NCI-H1930 (cell line): ENCODE measurements around the gene TBC1D22B.
"Not testable (repeated sequence)": the region's sequence is repeated elsewhere in the genome, so short reads cannot be mapped to it uniquely, and the experiment has no call there.

ENCODE experiments used
- DNase-seq, 2 experiments: peaks; one replicate each; lab custom pipeline; 2025; lab: John Stamatoyannopoulos, UW

TBC1D22B gene

DNA sequence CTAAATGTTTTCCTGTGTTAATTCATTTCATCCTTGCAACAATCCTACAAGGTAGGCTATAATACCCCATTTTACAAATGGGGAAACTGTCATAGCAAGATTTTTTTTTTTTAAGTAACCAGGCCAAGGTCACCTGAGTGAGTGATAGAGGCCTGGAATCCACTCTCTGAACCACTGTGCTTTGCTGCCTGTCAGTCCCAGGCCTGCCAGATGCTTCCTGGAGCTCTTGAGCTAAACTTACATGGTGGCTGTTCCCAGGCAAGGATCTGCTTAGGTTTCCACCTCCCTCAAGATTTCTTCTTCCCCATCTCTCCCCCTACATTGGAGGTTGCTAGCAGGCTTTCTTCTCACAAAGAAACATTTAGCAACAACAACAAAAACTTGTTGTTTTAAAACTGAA is 63.5 kb downstream of the TBC1D22B start:
- DNase-seq, result no peak

DNA sequence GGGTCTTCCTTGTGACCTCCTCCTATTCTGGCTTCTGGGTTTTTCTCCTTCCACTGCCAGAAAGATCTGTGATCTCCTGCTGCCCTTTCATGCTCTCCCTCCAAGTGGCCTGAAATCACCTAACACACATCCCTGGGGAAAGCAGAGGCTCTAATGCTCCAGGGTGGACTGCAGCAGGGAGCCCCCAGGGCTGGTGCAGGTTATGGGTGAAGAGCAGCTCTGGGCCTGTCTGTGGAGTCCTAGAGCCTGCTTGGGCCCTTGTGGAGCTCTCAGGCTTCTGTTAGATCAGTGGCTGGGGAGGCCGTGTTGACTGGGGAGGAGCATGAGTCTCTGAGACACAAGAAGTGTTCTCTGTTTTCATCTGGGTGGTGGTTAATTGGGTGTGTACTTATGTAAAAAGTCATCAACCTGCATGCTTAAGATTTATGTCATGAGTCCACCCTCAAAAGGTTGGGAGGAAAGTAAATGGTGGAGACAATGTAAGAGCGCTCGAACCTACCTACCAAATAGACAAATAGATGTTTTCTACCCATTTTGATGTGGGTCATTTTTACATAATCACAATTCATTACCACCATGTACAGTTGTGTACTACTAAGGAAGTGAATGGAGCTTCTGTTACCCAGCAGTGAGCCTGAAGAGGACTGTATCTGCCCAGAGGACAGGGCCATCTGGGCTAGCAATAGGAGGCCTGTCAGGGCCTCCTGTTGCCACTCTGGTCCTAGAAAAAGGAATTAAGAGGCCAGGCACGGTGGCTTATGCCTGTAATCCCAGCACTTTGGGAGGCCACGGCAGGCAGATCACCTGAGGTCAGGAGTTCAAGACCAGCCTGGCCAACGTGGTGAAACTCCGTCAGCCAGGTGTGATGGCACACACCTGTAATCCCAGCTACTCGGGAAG is 64.2 kb downstream of the TBC1D22B start:
- no peak for DNase-seq

DNA sequence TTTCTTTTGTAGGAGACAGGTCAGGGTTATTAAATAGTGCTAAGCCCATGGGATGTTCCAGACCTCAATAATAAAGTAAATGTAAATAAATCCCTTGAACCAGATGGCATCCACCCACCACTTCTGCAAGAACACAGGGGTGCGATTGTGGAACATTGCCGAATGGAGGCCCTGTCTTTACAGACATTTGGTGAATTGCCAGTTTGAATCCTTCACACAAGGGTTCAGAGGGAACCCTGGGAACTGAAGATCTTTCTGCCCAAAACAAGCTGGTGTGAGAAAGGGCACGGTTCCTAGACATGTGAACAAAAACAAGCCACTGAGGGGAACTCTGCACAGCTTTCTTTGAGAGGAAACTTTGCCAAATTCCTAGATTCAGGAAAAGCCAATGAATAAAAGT is 66.0 kb downstream of the TBC1D22B start:
- no peak for DNase-seq

DNA sequence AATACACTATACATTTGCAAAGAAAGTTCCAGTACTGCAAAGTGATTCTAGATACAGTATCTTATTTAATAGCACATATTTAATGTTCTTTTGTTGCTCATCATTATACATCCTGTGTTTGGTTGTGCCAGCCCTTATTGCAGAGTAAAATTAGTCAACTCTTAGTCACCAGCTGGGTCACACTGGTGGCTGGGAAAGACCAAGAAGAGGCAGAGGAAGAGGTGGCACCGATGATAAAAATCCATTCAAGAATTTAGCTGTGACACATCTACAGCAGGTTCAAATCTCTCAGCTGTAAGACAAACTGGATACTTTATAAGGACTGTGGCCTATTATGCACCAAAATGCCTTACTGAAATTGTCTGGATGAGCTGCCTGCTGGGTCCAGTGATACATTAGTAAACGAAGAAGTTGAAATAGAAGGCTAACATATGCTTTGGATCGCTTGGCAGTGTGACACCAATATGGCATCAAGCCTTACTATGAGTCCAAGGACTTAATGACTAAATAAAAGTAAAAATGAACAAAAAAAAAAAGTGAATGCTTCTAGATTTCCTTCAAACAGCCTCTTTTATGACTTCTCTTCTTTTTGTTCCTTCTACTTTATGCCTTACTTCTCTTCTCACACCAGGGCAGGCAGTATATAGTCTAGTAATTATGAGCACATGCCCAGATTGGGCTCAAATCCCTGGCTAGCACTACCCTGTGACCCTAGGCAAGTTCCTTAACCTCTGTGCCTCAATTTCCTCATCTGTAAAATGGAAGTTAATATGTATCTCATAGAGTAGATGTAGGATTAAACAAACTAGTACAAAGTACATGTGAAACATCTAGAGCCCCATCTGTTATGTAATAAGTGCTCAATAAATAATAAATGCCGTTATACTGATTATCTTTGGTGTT is 66.8 kb downstream of the TBC1D22B start:
- no peak for DNase-seq

DNA sequence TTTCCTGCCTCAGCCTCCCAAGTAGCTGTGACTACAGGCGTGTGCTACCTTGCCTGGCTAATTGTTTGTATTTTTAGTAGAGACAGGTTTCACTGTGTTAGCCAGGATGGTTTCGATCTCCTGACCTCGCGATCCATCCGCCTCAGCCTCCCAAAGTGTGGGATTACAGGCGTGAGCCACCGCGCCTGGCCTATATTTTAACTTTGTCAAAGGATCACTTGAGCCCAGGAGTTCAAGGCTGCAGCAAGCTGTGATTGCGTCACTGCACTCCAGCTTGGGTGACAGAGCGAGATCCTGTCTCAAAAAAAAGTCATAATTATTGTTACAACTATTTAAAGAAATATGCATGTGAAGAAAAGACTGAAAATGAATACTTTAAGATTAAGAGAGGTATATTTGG is 72.8 kb downstream of the TBC1D22B start:
- not testable (repeated sequence) for DNase-seq

DNA sequence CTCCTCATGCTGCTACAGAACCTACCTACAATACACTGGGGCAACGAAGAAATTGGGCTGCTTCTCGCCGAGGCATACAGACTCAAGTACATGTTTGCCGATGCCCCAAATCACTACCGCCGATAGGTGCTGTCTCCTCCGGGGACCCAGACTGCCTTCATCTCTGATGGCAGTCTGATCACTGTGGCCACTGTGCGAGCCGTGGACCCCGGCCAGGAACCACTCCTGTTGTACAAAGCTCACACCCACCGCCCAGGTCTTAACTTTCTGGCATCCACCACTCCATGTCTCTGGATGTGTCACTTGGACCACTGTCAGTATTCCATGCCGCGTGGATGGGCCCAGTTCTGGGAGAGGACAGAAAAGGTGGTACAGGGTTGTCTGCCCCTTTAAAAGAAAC is 73.5 kb downstream of the TBC1D22B start:
- no peak for DNase-seq

DNA sequence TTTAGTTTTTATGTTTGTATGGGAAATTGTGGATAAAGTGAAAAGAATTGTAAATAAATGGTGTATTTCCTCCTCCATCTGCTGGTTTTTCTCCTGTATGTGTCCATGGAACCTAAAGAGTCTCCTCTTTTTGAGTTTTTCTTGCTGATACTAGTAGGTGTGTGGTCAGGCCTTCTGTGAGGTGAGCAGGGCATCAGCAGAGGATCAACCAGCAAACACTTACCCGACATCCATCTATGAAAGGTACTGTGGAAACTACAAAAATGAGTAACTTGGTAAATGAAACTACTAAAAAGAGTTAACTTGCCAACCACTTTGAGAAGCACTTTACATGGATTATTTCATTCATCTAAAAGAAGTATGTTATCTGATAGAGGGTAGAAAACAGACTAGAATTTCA is 75.3 kb downstream of the TBC1D22B start:
- DNase-seq, result no peak

DNA sequence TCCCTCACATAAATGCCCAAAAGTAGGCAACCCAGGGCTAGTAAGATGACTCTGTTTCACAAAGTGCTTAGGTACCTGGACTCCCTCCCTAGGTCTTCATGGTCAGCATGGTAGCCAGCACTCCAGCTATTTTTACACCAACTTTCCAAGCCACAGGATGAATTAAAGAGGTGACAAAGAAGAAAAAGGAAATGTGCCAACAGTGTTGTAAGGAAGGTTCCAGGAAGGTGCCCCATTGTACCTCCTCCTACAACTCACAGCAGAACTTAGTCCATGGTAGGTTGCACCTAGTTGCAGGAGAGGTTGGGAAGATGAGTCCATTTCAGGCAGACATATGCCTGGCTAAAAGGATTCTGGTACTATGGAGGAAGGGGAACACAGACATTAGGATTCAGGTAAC is 76.5 kb downstream of the TBC1D22B start:
- no peak for DNase-seq

DNA sequence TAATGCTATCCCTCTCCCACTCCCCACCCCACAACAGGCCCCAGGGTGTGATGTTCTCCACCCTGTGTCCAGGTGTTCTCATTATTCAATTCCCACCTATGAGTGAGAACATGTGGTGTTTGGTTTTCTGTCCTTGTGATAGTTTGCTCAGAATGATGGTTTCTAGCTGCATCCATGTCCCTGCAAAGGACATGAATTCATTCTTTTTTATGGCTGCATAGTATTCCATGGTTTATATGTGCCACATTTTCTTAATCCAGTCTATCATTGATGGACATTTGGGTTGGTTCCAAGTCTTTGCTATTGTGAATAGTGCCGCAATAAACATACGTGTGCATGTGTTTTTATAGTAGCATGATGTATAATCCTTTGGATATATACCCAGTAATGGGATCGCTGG is 80.7 kb downstream of the TBC1D22B start:
- DNase-seq, result not testable (repeated sequence)

DNA sequence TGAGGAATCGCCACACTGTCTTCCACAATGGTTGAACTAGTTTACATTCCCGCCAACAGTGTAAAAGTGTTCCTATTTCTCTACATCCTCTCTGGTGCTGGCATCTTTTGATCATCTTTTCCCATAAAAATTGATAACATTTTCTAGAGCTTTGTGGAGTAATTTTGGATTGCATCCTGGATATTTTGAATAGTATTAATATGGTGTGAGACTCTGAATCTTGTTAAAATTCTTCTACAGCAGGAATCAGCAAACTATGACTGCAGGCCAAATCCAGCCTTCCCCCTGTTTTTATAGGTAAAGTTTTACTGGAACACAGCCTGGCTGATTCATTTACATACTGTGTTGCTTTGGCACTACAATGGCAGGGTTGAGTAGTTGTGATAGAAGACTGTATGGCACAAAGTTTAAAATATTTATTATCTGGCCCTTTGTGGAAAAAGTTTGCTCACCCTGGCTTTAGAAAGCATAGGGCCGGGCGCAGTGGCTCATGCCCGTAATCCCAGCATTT is 81.2 kb downstream of the TBC1D22B start:
- DNase-seq, result no peak

DNA sequence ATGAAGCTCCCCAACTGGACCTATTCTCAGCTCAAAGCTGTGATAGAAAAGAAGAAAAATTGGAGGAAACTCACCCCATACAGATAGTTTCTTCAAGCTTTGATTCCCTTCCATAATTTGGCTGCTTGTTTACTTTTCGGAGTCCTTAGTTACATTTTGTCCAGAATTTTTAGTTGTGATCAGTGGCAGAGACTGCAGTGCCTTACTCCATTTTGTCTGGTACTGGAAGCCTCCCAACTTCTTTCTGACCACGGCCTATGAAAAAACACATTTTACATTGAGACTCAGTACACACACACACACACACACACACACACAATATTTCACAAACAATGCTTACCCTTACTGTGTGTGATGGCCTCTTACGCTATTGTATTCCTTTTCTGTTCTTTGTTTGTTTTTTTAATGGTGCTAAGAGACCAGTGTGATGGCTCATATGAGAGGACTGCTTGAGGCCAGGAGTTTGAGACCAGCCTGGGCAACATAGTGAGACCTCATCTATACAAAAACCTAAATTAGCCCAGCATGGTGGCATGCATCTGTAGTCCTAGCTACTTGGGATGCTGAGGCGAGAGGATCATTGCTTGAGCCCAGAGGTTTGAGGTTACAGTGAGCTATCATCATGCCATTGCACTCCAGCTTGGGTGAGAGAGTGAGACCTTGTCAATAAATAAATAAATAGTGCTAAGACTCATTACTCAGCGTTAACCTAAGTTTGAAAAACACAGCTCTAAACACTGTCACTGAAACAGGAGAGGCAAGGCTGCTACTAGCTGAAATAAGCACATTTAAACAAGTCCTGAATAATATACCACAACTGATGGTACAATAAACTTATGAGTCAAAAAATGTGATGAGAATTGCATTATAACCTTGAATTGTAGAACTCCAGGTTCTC is 82.4 kb downstream of the TBC1D22B start:
- DNase-seq, result no peak

DNA sequence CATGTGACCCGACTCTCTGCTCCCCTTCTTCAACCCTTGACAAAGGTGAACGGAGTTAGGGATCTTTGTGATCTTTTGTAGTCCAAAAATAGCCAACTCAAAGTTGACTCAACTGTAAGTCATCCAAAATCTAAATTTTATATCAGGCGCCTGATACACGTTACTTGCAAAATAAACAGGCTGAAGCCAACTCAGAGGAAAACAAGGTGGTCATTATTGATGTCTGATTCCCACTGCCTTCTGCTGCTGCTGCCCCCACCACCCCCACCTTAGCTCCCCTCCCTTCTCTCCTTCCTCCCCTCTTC is 83.0 kb downstream of the TBC1D22B start:
- DNase-seq, result no peak

DNA sequence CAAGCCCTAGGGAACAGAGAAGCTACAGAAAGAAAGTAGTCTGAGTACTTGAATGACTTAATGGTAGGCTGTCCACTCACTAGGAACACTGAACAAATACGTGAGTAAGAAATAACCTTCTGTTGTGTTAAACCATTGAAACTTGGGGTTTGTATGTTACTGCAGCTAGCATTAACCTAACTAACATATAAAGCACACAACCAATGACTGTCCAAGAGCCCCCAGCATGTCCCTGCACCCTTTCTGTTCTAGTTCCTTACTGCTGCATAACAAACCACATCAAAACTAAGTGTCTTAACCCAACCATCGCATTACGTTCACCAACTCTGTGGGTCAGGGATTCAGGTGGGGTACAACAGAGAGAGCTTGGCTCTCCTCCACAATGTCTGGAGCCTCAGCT is 85.7 kb downstream of the TBC1D22B start:
- no peak for DNase-seq

DNA sequence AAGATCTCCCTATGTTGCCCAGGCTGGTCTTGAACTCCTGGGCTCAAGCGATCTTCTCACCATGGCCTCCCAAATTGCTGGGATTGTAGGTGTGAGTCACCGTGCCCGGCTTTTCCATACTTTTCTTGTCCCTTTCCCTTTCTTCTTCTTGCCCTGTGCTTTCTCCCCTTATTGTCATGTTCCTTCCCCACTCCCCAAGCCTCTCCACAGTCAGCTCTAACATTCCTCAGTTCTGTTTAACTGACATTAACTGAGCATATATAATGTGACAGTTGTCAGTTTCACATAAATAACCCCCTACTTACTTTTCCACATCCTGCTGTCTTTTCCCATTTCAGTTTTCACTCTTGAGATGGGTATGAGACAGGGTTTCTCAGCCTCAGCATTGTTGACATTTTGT is 86.7 kb downstream of the TBC1D22B start:
- DNase-seq, result no peak

DNA sequence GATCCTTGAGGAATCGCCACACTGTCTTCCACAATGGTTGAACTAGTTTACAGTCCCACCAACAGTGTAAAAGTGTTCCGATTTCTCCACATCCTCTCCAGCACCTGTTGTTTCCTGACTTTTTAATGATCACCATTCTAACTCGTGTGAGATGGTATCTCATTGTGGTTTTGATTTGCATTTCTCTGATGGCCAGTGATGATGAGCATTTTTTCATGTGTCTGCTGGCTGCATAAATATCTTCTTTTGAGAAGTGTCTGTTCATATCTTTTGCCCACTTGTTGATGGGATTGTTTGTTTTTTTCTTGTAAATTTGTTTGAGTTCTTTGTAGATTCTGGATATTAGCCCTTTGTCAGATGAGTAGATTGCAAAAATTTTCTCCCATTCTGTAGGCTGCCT is 88.2 kb downstream of the TBC1D22B start:
- DNase-seq, result not testable (repeated sequence)

DNA sequence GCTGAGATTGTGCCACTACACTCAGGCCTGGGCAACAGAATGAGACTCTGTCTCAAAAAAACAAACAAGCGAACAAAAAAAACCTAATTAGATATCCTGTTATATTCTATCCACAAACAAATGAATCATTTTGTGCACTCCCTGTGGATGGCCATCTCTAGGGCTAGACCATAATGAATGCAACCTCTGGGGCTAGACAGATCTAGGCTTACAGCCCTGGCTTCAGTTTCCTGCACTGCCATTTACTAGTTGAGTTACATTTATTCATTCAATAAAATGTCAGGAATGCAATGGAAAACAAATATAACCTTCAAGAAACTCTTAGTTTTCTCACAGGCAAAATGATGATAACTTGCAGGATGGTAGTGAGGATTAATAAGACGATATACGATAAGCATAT is 89.6 kb downstream of the TBC1D22B start:
- DNase-seq, result no peak

DNA sequence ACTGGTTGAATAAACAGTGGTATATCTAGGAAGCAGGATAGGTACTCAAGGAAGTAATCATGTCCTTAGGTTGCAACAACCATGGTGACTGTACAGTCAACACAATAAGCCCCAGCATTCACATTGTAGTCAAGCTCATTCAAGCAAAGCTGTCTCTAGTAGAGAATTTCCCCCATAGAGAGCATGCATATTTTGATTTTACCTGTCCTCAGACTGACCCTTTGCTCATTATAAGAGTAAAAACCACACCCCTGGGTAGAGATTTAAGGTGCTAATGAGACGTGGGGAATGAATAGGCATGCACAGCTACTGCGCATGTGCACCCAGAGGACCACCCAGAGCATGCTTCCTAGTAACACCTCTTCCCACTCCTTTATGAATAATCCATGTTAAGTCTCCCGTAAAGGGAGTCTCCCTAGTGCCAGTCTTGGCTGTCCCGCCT is 90.1 kb downstream of the TBC1D22B start:
- DNase-seq, result no peak

DNA sequence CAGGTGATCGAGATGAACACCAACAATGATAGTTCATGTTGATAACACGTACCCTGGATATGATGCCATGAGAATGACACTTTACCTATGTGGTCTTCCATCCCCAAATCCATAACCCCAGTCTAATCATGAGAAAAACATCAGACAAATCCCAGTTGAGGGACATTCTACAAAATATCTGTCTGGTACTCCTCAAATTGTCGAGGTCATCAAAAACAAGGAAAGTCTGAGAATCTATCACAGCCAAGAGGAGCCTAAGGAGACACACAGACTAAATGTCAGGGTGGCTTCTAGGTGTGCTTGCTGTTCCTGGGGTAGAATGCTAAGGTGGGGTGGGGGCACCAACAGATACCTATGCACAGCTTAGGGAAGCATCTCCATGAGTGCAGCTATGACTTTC is 93.5 kb downstream of the TBC1D22B start:
- no peak for DNase-seq

DNA sequence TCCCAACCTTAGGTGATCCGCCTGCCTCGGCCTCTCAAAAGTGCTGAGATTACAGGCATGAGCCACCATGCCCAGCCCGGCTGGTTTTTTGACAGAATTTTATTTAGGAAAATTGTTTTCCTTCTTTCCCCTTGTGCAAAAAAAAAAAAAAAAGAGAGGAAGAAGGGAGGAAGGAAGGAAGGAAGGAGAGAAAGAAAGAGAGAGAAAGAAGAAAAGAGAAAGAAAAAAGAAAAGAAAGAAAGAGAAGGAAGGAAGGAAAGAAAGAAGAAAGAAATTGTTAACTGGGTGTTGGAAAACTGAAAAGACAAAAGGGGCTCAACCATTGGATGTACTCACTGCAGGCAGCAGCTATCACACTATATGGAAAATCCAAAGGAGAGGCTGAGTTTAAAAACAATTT is 94.8 kb downstream of the TBC1D22B start:
- DNase-seq, result no peak

DNA sequence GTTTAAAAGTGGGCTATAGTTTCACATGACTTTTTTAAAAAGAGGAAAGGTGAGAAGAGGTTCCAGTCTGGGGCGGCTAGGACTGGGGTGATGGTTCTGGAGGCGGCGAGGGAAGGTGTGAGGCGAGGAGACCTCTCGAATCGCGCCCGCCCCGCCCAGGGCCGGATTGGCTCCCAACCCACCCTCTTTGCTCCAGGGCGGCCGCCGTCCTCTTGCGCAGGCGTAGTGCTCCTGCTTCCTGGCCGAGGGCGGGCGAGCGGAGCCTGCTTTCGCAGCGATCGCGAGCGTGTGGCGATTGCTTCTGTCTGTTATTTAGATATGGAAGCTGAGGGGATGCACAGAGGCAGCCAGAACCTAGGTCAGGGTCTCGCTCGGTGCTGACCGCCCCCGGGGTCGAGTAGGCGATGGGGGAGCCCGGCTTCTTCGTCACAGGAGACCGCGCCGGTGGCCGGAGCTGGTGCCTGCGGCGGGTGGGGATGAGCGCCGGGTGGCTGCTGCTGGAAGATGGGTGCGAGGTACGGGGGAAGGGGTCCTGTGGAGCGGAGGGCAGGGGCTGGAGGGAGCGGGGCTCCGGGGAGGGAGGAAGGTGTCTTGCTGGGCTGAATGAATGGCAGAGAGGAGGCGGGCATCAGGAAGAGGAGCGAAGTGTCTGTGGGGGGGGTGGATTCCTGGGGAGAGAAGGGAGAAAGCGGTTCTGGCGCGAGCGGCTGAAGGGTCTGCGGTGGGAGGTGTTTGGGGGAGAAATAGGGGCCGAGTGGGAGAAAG is 96.4 kb downstream of the TBC1D22B start, which contains the start of gene RNF8:
RNF8 (plus strand) TSS at position 223 of the 765 bp plus-strand sequence; CDS start at position 405, 182 bp downstream.
- peak; percentile 66 to 80 for DNase-seq
